NT2/D1 (cell line): ENCODE measurements around the gene MAPK12.
"Not testable (repeated sequence)": the region's sequence is repeated elsewhere in the genome, so short reads cannot be mapped to it uniquely, and the experiment has no call there.

Experiments used
- SUZ12 ChIP-seq: IDR thresholded peaks from 2 replicates; pipeline ENCODE4 v1.6.1; 2011; ENCODE audit not compliant: insufficient read length, insufficient read depth; ENCODE audit errors: extremely low read depth
- YY1 ChIP-seq: IDR thresholded peaks from 2 replicates; pipeline ENCODE4 v1.6.1; 2011; ENCODE audit not compliant: insufficient read length, insufficient read depth
- ZNF274 ChIP-seq: IDR thresholded peaks from 2 replicates; pipeline ENCODE4 v1.6.1; 2011; ENCODE audit warnings: mild to moderate bottlenecking, low read depth, low read length

DNA sequence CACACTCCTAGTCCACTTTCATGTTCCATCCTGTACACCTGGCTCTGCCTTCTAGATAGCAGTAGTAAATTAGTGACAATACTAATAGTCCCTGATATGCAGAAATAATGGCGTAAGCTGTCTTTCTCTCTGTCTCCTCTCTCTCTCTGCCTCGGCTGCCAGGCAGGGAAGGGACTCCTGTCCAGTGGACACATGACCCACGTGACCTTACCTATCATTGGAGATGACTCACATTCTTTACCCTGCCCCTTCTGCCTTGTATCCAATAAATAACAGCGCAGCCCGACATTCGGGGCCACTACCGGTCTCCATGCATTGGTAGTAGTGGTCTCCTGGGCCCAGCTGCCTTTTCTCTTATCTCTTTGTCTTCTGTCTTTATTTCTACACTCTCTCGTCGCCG is 12.3 kb upstream of the MAPK12 start:
- TF ChIP-seq YY1, SUZ12, ZNF274: not testable (repeated sequence)
